Measurements from ENCODE around the gene SNX6.
"Not testable (repeated sequence)": the region's sequence is repeated elsewhere in the genome, so short reads cannot be mapped to it uniquely, and the experiment has no call there.

DNA sequence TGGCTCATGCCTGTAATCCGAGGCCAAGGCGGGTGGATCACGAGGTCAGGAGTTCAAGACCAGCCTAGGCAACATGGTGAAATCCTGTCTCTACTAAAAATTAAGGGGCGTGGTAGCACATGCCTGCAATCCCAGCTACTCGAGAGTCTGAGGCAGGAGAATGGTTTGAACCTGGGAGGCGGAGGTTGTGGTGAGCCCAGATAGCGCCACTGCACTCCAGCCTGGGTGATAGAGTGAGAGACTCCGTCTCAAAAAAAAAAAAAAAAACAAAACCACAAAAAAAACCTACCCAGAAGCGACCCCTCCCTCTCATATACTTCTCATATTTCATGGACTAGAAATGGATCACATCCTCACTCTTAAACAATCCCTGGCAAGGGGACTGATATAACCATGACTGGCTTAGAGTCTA lies 4.4 kb upstream of the SNX6 start:
- TF ChIP-seq CTCF, EZH2phosphoT487 (IDR thresholded peaks at IDR 0.05): not testable (repeated sequence)

Data from neural progenitor cell (in vitro differentiated cells).